ENCODE data around the gene GAS6.
"Not testable (repeated sequence)": the region's sequence is repeated elsewhere in the genome, so short reads cannot be mapped to it uniquely, and the experiment has no call there.

The GAS6 gene

DNA sequence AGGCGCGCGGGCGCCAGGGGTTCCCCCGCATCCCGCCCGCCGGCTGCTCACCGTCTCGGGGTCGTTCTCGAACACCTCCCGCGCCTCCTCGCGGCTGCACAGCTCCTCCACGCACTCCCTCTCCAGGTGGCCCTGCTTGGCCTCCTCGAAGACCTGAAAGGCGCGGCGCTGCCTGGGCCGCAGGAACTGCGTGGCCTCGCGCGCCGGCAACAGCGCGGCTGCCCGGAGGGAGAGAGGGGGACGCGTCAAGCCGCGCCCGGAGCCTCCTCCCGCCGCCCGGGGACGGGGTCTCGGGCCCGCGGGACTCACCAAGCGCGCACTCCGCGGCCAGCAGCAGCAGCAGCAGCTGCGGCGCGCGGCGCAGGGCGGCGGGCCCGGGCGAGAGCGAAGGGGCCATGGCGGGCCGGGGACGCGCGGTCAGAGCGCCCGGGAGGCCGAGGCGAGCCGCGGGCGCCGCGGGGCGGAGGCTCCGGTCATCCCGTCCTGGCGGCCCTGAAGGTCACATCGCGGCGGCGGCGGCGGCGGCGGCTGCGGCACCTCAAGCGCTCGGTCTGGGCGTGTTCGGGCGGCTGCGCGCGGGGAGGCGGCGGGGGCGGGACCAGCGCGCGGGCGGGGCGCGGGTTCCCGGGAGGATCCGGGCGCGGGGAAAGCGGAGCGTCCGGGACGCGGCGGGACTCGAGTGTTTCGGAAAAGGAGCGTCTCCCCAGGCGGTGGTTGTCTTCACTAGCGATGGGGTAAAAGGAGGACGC, at the start of gene GAS6:
TSS of gene GAS6 (minus strand) at position 553 of the 749 bp plus-strand sequence. CDS start at position 397, 156 bp downstream.
- DNase-seq = peak; percentile 39

DNA sequence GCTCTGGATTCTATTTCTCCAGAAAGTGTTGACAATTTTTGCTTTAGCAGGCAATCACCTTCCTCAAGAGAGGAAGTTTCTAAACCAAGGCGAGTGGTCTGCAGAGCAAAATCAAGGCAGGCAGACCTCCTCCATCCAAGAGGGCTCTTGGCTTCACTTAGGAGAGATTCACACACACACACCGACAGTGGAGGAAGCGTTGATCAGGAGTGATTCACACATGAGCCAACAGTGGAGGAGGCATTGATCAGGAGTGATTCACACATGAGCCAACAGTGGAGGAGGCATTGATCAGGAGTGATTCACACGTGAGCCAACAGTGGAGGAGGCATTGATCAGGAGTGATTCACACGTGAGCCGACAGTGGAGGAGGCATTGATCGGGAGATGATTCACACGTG, 49.5 kb upstream of the GAS6 start:
- DNase-seq = not testable (repeated sequence)

DNA sequence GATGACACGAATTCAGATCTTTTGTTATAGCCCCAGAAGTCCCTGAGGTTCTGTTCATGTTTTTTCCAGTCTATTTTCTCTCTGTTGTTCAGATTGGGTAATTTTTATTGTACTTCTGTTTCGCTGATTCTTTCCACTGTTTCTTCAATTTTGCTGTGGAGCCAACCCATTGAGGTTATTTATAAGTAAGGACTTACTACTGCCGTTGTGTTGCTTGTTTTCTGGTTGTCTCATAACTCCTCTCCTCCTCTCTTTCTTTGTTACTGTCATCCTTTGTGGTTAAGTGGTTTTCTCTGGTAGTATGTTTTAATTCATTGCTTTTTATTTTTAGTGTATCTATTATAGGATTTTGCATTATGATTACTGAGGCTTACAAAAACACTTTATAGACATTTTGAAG, 48.7 kb upstream of the GAS6 start:
- DNase-seq = no peak

DNA sequence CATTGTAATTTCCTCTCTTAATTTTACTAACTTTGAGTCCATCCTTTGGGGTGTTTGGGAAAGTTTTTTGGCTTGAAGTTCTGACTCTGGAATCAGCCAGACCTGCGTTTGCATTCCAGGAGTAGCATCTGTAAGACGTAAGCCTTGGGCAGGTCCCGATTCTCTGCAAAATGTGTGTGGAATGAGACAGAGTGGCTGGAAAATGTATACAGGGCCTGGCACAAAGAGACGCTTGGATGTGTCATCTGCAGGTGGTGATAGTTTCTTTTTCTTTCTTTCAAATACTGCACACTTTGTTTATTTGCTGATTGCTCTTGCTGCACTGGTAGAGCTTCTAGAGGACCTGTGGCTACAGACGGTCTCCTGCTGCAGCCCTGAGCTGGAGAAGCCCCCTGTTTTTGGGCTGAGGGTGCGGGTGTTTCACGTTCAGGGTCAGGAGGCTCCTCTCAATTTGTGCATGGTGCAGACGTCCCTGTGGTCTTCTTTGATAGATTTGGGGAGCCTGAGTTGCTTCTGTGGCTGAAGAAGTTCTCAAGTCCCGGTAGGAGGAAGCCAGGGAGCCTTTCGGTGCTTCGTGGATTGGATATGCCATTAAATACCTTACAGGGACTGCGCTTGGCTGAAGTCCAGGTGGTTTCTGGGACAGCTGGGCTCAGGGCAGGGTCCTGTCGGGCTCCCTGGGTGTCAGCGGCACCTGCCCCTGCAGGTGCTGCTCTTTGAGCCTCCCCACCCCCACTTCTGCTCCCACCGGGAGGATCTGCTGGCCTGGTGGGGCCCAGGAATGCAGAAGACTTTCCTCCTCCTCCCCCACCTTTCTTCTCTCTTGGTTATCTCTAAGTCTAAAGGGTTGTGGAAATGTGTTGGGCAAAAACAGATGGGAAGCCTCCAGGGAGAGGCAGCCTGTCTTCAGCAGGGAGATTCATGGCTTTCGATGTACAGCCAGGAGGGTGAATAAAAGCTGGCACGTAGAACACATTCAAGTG, 44.0 kb upstream of the GAS6 start:
- no peak for DNase-seq

DNA sequence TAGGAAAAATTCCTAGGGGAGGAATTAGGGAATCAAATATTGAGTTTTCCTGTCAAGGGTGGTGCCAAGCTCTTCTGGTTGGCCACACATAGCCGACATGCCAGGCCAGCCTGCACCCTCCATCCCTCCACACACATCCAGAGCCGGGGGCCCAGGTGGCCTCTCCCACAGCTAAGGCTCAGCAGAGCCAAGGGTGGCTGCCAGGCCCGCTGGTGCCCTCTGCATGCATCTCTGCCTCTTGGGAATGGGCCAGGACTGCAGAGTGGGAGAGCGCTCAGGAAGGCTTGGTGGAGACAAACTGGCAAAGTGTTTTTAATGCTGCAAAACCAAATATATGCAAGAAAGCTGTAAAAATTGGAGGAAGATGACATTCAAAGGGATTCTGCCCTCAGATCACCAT, 42.7 kb upstream of the GAS6 start:
- DNase-seq = no peak

DNA sequence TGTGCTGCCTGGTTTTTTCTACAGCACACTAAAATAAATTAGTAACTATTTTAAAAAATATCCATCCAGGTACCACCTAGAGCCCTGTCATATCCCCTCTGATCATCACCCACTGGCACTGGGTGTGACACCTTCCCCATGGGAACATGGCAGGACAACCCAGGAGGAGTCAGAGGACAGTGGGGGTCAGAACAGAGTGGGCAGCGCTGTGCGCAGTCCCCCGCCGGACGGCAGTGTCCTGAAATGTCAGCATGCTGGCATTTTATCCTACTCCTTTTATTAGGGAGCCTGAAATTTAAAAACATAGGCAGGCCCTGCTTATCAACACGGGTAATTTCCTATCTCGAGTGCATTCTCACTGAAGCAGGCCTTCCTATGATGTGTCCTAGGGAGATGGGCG, 42.1 kb upstream of the GAS6 start:
- DNase-seq = no peak

DNA sequence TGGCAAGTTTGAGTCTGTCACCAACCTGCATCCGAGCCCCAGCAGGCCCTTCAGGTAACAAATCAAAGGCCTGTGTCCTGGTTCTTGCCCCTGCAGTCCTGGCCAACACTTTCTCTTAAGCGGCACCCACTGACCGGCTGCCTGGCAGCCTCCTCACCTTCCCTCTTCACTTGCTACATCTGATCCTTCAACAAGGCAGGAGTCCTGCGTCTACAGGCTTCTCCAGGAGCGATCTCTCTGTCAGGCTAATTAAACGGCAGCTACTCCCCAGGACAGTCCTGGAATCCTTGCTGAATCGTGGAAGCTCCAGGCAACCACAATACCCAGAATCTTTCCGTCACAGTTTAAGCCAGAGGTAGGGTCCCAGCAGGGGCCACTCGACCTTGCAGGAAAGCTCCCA, 41.1 kb upstream of the GAS6 start:
- no peak for DNase-seq

DNA sequence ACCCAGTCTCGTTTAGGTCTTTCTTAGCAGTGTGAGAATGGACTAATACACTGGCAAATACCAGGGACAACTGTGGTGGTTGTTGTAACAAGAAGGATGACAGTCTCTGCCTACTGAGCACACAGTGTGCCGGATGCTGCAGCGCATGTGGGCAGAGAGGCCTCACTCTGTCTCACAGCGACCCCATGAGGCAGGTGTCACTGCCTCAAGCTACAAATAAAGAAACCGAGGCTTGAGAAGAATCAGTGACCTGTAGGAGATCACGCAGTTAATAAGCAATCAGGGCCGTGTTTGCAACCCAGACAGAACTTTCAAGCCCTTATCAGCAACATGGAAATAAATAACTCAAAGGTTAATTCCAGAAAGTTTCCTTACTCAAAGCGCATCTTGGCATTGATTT, 40.5 kb upstream of the GAS6 start:
- no peak for DNase-seq

DNA sequence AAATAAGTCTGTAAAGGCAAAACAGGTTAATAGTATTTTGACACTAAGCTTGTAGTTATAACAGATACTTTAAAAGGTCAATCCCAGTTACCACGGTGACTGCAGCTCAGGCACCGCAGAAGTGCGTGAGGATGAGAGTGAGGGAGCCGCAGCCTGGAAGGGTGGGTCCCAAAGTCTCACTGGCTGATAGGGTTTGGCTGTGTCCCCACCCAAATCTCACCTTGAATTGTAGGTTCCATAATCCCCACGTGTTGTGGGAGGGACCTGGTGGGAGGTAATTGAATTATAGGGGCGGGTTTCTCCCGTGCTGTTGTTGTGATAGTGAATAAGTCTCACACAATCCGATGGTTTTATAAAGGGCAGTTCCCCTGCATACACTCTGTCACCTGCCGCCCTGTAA, 40.0 kb upstream of the GAS6 start:
- no peak for DNase-seq

DNA sequence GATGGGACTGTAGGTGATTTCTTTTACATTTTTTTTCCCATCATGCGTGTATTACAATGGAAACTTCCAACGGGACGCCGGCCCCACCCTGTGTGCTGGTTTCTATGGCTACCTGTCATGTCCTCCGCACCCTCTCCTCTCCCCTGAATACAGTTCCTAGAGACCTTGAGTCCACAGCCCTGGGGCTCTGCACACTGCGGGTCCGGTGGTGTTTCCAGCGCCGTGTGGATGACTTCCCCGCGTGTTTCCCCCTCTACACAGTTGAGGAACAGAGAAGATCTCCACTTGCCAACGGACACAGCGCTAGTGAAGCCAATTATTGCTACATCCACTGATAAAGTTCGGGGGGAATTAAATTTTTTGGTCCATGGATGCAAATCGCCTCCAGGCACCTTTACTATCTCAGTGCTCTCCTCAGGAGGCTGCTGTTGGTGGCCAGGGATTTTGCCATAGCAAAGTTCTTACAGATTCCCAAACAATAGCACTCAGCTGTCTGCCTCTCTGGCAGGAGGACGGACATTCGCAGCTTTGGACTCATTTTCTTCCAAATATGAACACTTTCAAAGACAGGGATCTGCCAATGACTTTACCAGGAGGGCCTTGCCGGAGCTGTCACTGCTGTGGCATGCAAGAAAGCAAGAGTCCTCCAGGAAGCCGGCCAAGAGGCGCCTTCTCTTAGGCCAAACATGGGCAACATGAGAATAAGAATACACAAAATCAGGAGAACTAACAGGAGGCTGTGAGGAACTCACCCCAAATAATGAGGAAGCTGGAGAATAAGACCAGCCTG, 39.3 kb upstream of the GAS6 start:
- DNase-seq = no peak

DNA sequence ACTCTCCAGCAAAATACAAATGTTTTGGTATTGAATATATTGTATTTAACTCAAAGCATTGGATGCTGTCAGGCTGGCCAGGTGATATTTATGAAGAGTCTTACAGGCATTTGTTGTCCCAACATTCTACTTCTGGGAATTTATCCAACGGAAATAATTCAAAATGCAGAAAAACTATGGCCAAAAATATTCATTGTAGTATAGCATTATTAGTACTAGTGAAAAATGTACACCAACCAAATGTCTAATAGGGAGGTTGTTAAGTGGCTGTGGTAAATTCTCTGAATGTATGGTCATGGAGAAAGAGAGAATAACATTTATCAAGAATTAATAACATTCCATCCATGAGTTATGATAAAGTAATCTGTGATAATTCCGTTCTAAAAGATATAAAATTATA, 38.6 kb upstream of the GAS6 start:
- DNase-seq = no peak

DNA sequence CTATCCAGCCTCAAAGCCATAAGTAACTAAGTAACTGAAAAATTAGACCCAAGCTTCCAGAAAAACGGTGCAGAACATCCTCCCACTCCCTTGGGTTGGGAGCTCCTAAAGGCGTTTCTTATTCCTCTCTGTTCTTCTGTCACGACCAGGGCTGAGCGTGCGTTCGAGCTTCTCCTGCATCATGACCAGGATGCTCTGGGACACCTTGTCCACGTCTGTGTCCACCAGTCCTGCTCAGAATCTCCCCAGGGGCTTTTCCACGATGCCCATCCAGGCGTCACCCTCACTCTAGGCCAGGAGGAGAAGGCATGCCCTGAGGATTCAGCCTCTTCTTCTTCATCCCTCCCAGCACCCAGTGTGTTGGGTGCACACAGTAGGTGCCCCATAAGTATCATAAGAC, 37.8 kb upstream of the GAS6 start:
- no peak for DNase-seq

DNA sequence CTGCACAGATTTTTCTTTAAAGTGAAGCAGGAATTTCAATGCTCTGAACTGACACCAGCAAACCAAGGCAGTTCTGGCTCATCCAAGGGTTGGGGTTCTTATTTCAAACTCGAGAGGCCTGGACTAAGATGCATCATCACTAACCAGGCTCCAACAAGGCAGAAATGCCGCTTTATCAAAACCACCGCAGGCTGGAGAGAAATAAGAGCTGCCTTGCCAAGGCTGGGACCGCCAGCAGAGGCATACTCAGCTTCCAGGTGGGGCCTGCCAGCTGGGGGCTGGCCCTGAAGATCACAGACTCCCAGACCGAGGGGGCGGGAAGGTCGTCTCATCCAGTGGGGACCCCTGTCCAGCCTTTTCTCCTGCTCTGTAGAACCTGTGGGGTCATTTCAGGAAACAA, 37.4 kb upstream of the GAS6 start:
- DNase-seq = no peak

DNA sequence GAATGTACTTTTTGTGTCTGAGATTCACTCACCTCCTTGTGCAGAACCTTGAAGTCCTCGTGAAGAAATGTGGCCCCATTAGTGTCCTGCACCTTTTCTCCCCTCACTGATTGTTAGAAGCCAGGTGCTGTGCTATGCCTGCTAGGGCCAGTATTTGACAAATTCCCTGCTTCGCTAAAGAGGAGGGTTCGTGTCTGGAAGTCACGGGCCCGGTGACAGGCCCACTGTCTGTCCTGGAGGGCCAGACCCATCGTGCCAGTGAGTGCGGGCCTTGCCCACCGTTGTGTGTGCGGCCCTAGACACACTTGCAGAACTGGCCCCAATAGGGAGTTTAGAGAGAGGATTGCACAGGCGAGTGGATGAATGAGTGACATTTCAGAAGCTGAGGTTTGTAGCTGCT, 36.8 kb upstream of the GAS6 start:
- DNase-seq = no peak

DNA sequence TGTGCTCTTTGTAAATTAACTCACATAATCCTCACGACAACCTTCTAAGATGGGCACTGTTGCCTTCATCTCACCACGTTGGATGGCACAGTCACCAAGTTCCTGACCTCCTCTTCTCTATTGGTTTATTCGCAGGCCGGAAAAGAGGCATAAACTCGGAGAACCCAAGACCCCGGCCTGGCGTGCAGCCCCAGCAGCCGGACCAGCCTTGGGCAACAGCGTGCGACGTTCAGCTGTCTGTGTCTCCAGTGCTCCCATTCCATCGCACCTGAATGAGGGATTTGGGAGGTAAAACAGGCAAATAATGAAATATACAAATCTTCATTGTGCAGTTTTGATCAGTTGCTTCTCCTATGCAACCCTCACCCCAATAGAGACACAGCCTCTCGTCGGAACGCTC, 34.5 kb upstream of the GAS6 start:
- no peak for DNase-seq

DNA sequence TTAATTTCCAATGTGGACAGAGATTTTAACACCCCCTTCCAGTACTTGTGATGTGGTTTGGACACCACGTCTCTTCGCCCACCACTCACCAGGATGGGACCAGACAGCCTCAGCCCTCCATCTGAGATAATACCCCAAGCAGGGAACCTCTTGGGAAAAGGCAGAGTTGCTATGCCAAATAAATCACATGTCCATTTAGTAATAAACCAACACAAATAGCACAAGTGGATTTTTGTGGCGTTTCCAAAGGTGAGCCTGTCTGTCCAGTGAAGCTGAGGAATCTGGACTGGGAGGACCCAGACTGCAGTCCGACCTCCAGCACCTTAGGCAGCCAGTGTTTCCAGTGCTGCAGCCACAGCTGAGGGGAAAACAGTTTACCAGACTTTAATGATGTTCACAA, 34.1 kb upstream of the GAS6 start:
- no peak for DNase-seq

DNA sequence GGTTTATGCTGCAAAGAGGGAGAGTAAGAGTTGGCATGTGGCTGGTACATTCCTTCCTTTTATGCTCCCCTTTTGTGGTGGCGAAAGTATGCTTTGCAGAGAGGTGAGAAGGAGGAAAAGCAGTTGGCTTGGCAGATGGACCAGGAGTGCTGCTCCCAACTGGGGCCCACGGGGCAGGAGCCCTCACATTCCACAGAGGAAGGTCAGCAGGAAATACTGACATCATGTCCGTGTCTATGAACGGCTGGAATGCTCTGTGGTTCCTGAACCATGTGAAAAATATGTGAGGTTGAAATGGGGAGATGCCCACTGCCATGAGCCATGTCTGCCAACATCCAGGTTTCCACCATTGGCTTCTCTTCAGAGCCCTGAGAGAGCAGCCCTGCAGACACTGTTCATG, 33.3 kb upstream of the GAS6 start:
- DNase-seq = no peak

DNA sequence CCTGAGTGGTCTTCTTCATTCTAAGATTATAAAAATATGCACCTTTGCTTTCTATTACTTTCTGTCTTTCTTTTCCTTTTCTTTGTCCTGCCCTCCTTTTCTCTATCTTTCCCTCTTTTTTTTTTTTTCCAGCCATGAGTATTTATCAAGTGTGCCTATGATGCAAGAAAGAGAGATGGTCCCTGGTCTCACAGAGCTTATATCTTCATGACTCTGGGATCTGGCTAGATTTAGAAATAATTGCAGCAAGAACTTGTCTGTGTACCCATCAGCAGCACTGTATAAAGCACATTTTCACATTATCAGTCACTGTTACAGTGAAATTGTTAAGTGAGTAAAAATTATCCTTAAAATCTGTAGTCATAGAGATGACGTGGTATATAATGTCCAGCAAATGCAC, 31.6 kb upstream of the GAS6 start:
- DNase-seq = no peak

DNA sequence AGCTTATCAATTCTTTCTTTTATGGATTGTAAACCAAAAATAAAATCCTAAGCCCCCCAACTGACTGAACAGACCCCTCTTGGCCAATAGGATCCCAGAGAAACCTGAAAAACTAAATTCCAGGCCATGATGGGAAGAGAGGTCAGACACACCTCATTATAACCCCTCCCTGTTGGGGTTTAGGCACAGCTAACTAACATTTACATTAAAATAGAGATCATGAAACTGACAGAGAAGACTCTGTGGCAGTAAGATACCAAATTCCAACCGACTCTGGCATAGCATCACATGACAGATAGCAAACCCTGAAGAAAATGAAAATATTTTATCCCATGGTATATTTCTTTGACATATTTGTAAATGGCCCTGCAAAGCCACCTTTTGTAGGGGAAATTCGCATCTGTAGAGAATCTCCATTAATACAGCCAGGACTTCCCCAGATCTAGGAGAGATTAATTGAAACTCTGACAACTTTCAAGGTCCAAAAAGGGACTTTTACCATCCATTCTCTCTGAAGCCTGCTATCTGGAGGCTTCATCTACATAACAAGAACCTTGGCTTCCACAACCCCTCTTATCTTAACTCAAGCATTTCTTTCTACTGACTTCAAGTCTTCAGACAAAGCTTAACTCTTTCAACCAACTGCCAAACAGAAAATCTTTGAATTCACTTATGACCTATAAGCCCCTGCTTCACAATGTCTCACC, 27.1 kb upstream of the GAS6 start:
- DNase-seq = no peak

DNA sequence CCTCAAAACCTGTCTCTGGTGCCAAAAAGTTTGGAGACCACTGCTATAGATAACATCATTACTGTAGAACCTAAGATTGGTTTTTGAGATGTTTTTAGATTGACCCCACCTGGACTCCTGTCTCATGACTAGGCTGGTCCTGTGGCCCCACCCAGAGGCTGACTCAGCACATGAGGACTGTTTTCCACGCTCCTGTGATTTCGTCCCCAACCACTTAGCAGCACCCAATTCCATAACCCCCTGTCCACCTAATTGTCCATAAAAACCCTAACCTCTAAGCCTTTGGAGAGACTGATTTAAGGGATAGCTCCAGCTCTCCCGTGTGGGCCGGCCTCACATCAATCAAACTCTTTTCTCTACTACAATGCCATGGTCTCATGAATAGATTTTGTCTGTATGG, 25.6 kb upstream of the GAS6 start:
- DNase-seq = no peak

DNA sequence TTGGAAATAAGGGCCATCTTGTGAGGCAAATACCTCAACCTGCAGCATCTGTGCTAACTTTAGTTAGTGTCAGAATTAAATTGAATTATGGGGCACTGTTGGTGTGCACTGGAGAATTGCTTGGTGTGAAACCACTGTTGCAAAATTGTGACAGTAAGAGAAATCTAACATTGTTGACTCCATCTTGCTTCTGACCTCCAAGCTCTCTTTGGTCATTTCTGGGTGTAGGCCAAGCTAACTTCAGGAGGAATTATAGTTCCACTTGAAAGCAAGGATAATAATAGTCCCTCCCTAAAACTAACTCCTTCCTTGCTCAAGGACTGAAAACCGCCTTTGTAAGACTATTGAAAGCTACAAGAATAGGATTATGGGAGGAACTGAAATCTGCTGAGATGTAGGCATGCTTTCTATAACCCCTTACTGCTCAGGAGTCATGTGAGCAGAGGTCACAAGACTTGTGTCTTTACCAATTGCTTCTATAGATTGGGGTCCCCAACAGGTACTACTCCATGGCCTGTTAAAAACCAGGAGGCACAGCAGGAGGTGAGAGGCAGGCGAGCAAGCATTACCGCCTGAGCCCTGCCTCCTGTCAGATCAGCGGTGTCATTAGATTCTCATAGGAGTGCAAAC, 24.9 kb upstream of the GAS6 start:
- no peak for DNase-seq

DNA sequence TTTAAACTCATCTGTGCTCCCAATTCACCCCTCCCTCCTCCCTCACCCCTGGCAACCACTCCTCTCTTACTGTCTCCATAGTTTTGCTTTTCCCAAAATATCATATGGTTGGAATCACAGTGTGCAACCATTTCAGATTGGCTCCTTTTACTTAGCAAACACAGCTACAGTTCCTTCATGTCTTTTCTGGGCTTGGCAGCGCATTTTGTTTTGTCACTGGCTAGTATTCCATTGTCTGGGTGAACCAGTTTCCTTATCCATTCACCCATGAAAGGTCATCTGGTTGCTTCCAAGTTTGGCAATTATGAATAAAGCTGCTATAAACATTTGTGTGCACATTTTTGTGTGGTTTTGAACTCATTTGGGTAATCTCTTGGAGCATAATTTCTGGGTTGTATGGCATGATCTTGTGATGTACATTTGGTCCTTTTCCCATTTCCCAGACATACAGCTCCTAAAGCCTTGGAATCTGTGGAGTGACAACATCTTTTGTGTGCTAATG, 23.9 kb upstream of the GAS6 start:
- no peak for DNase-seq
